WTC11 (cell line): ENCODE data around the gene KCNIP2. TPM values are rescaled to one million over a fixed set of nuclear protein-coding genes. Genes with fewer than 3 reads are reported as not detected.

ENCODE experiments used
- total RNA-seq: library from RNA; stranded (reverse); gene quantifications from 3 replicates; pipeline ENCODE4 v1.2.3, GENCODE V29; 2021
- TF ChIP-seq, protein P1 (sequence below): sonication (generic); formaldehyde crosslinking; IDR thresholded peaks from 2 replicates; pipeline ENCODE4 v1.8.1; 2023; ENCODE audit warnings: mild to moderate bottlenecking, missing genetic modification reagents
- TF ChIP-seq, protein P2 (sequence below): sonication (generic); formaldehyde crosslinking; IDR thresholded peaks from 2 replicates; pipeline ENCODE4 v1.8.0; 2022; ENCODE audit warnings: mild to moderate bottlenecking, missing genetic modification reagents

KCNIP2 gene
- total RNA-seq, 1 experiment from 2014 or later, result 5.2 TPM

DNA sequence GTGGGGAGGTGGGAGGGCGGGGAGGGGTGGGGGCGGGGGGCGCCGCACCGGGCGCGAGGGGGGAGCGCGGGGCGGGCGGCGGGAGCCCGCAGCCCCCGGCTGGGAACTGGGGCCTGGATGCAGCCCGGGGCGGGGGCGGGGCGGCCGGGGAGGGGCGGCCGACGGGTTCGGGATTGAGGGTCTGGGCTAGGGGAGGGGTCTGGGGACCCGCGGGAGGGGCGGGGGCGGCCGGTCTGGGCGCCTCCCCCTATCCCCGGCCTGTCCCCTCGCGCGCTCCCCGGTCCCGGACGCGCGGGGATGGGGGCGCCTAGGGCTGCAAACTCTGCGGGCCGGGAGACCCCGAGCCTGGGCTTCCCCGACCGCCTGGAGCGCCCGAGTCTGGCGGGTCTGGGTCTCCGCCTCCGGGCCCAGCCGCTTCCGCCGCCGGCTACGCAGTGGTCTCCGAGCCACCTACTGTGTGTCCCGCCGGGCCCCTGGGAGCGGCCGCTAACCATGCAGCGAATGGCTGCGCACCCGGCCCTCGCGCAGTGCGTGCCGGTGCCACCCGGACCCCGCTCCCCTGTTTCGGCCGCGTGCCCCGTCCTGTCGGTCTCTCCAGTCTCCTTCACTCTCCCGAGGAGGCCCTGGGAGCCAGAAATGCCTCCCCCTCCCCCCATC lies 67.3 kb downstream of the KCNIP2 start (continued):
- TF ChIP-seq, protein P1, sequence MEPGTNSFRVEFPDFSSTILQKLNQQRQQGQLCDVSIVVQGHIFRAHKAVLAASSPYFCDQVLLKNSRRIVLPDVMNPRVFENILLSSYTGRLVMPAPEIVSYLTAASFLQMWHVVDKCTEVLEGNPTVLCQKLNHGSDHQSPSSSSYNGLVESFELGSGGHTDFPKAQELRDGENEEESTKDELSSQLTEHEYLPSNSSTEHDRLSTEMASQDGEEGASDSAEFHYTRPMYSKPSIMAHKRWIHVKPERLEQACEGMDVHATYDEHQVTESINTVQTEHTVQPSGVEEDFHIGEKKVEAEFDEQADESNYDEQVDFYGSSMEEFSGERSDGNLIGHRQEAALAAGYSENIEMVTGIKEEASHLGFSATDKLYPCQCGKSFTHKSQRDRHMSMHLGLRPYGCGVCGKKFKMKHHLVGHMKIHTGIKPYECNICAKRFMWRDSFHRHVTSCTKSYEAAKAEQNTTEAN (CRISPR knock-in tag), result 0 out of 2 replicates have a peak, but pooled peaks have one; percentile 39
- TF ChIP-seq, protein P2, sequence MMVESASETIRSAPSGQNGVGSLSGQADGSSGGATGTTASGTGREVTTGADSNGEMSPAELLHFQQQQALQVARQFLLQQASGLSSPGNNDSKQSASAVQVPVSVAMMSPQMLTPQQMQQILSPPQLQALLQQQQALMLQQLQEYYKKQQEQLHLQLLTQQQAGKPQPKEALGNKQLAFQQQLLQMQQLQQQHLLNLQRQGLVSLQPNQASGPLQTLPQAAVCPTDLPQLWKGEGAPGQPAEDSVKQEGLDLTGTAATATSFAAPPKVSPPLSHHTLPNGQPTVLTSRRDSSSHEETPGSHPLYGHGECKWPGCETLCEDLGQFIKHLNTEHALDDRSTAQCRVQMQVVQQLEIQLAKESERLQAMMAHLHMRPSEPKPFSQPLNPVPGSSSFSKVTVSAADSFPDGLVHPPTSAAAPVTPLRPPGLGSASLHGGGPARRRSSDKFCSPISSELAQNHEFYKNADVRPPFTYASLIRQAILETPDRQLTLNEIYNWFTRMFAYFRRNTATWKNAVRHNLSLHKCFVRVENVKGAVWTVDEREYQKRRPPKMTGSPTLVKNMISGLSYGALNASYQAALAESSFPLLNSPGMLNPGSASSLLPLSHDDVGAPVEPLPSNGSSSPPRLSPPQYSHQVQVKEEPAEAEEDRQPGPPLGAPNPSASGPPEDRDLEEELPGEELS (CRISPR knock-in tag), result no peak

Other genes with a start within 250 kb of the KCNIP2 start
- 45.3 to 47.9 TPM (median 46.3 TPM) in 3 replicates for gene FBXW4, start 148.6 kb downstream of the KCNIP2 start, total RNA-seq
- gene FGF8, start 67.7 kb downstream of the KCNIP2 start, total RNA-seq, result 14.0 to 28.9 TPM (median 16.4 TPM) in 3 replicates
- 223 to 260 TPM (median 229 TPM) in 3 replicates for gene NPM3, start 60.4 kb downstream of the KCNIP2 start, total RNA-seq
- 110 to 111 TPM (median 110 TPM) in 3 replicates for gene OGA, start 25.4 kb downstream of the KCNIP2 start, total RNA-seq
- 16.0 to 17.9 TPM (median 17.1 TPM) in 3 replicates for gene ARMH3, start 212.4 kb upstream of the KCNIP2 start, total RNA-seq
- gene HPS6, start 221.5 kb upstream of the KCNIP2 start, total RNA-seq, result 18.7 to 20.6 TPM (median 20.6 TPM) in 3 replicates